PC-9 (cell line): Measurements from ENCODE around the gene ACTRT2.

Source experiments
- EZH2 ChIP-seq: fragments of 200-600 bp; sonication (generic); IDR thresholded peaks from 2 replicates; pipeline ENCODE4 v1.8.0; 2017; ENCODE audit warnings: antibody characterized with exemption, low read depth
- TF ChIP-seq, protein P1 (sequence below): fragments of 200-600 bp; sonication (generic); conservative IDR thresholded peaks from 2 replicates; pipeline ENCODE4 v1.6.1; 2017; ENCODE audit warnings: mixed run types, antibody characterized with exemption, mild to moderate bottlenecking, moderate library complexity

DNA sequence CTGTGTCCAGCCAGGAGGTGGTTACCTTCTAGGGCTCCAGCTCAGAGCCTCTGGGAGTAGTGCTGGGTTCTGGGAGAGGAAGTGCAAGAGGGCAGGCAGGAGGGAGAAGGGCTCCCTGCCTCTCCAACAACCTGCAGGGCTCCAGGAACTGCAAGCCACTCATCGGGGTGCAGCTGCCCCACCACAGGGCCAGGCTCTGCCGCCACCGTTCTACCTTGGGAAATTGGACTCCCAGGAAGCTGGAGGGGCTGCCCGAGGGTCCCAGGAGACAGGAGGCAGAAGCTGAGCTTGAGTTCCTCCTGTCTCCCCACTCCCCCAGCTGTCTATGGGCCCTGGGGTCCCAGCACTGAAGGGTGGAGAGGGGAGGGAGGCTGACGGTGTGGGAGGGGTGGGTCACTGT lies 40.3 kb downstream of the ACTRT2 start:
- TF ChIP-seq, protein P1, sequence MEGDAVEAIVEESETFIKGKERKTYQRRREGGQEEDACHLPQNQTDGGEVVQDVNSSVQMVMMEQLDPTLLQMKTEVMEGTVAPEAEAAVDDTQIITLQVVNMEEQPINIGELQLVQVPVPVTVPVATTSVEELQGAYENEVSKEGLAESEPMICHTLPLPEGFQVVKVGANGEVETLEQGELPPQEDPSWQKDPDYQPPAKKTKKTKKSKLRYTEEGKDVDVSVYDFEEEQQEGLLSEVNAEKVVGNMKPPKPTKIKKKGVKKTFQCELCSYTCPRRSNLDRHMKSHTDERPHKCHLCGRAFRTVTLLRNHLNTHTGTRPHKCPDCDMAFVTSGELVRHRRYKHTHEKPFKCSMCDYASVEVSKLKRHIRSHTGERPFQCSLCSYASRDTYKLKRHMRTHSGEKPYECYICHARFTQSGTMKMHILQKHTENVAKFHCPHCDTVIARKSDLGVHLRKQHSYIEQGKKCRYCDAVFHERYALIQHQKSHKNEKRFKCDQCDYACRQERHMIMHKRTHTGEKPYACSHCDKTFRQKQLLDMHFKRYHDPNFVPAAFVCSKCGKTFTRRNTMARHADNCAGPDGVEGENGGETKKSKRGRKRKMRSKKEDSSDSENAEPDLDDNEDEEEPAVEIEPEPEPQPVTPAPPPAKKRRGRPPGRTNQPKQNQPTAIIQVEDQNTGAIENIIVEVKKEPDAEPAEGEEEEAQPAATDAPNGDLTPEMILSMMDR, result no peak
- no peak for TF ChIP-seq EZH2
